ENCODE results near the gene POU2AF1.

DNA sequence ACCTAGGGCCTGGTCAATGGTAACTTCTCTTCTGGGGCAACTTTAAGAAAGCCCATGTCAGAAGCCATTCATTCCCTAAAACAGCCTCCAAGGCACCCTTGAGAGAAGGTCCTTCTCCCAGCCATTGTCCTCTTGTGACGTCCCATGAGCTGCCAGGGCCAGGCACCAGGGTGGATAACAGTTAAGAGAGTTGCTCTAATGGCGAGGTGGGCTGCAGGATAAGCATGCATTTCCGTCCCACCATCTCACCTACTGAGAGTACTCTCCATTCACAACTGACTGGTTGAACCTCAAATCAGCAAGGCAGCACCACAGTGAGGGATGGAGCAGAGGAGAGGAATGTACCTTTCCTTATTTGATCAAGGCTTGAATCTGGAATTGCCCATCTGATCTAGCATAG, 14.6 kb downstream of the POU2AF1 start:
- TF ChIP-seq POLR2AphosphoS5 (IDR thresholded peaks at IDR 0.05; ENCODE audit: borderline replicate concordance, low read depth, low read length) (no peak), EZH2 (IDR thresholded peaks at IDR 0.05) (no peak), FOXP2 (optimal IDR thresholded peaks at IDR 0.05; ENCODE audit: control extremely low read depth, extremely low read length, insufficient read depth) (no peak)
